Adrenal gland (tissue), 12 donors: Measurements from ENCODE around the gene TM2D1. TPM values are rescaled to one million over a fixed set of nuclear protein-coding genes. Genes with fewer than 3 reads are reported as not detected.
"Not testable (repeated sequence)": the region's sequence is repeated elsewhere in the genome, so short reads cannot be mapped to it uniquely, and the experiment has no call there.

ENCODE experiments used
- DNase-seq, 7 donors: peaks; one replicate each; pipeline ENCODE4 v3.0.0-alpha.2; 2019 to 2020
- H3K27ac ChIP-seq, 5 donors: fragments of 200-600 bp; sonication (generic) in 4 of 5; 1 replicate in 3 of 5; 2 replicates in 2 of 5; pipeline versions ENCODE4 v1.5.1 to v1.8.0; 2016 to 2020; ENCODE audit warnings: mild to moderate bottlenecking in 1 of 5
- H3K27me3 ChIP-seq: fragments of 200-600 bp; 2 replicates; pipeline ENCODE4 v1.8.0; 2021
- H3K36me3 ChIP-seq, 2 donors: fragments of 200-600 bp; replicated peaks in 1 of 2; 1 replicate in 1 of 2; 2 replicates in 1 of 2; pipeline versions ENCODE4 v1.5.1 to v1.8.0; 2018 to 2022
- H3K4me1 ChIP-seq, 2 donors: fragments of 200-600 bp; replicated peaks in 1 of 2; 1 replicate in 1 of 2; 2 replicates in 1 of 2; pipeline versions ENCODE4 v1.5.1 to v1.8.0; 2018 to 2021
- H3K4me3 ChIP-seq, 4 donors: fragments of 200-600 bp; sonication (generic) in 3 of 4; one replicate each; pipeline ENCODE4 v1.5.1; 2016 to 2018
- H3K9me3 ChIP-seq, 3 donors: fragments of 200-600 bp; sonication (generic) in 1 of 3; replicated peaks in 1 of 3; 1 replicate in 2 of 3; 2 replicates in 1 of 3; pipeline versions ENCODE4 v1.5.1 to v1.8.0; 2016 to 2021
- POLR2A ChIP-seq, 2 donors: fragments of 450-650 bp; IDR thresholded peaks; one replicate each; pipeline ENCODE4 v1.6.1; 2017; ENCODE audit warnings: antibody characterized with exemption in 2 of 2, mild to moderate bottlenecking in 2 of 2, moderate library complexity in 1 of 2
- WGBS, 4 donors: extraction: QIAGEN DNeasy Blood & Tissue Kit in 2 of 4; methylation state at CpG; one replicate each; pipeline versions ENCODE4 v1.1.5 to v1.1.7; 2013 to 2017; 5-methylcytosine and 5-hydroxymethylcytosine counted together
- intact Hi-C, 2 donors: fragments of 100-400 bp; cut with DNase I; formaldehyde crosslinking; loops; one replicate each; pipeline versions ENCODE4 v1.14.1 to v1.15.0; 2022 to 2023
- polyA plus RNA-seq, 3 donors: library from polyadenylated mRNA; stranded (reverse); fragments of 200-250 nt in 2 of 3; fragments of 350-450 nt in 1 of 3; fragmentation: Illumina TruSeq in 1 of 3; extraction: RNeasy Lipid Tissue Mini Kit (QIAGEN cat#74804) in 1 of 3; gene quantifications; one replicate each; pipeline ENCODE4 v1.2.3, GENCODE V29; 2013 to 2014
- total RNA-seq, 9 donors: library from RNA; depleted of rRNA in 4 of 9; stranded (reverse); fragments of >200 nt in 4 of 9; fragments of 120-200 nt in 1 of 9; fragmentation: NEBNext Ultra II Directional in 1 of 9; extraction: Animal tissue kit (Norgen Biotek cat#: 25700) in 1 of 9; gene quantifications; one replicate each; pipeline versions ENCODE4 v1.1.0 to v1.2.4, GENCODE V29; 2013 to 2023
- TF ChIP-seq, protein P1 (sequence below), 6 experiments: fragments of 450-650 bp in 4 of 6; fragments of 200-600 bp in 2 of 6; sonication (generic) in 1 of 6; IDR thresholded peaks; 1 replicate in 5 of 6; 2 replicates in 1 of 6; pipeline versions ENCODE4 v1.5.1 to v1.8.0; 2016 to 2021; ENCODE audit warnings: antibody characterized with exemption in 6 of 6, mild to moderate bottlenecking in 2 of 6, moderate library complexity in 1 of 6
- donor health status: healthy with polysubstance abuse.
- donor health status: Bipolar disorder and iron deficiency.
- donor health status: DM: yes; HTN: yes; CAD: no.
- donor health status: DM: no; HTN: no; CAD: no.
- donor health status: DM: no; HTN: no; CAD: no.
- donor health status: DM: yes; HTN: yes; CAD: no.

The TM2D1 gene
- total and polyA plus RNA-seq, 12 donors: 8.6 to 96.6 (median 54.6) TPM

DNA sequence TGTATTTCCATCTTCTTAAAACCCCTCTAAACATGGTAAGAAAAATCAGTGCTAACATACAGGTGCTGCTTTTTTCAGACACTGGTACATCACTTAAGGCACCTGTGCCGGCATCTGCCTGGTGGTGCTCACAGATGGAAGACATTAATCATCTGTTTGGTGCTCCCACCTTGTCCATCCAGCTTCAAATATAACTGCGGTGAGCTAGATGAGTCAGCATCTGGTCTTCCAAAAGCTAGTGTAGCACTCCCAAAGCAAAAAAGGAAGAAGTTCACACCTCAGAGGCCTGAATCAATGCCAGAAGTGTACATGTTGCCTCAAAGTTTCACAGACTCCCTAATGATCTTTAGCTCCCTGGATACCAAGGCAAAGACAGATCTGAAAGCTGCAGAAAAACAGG is 44.4 kb downstream of the TM2D1 start:
- H3K36me3 ChIP-seq: peaks cover 0 to 11% of the 10 kb centered on the region in 2 donors

DNA sequence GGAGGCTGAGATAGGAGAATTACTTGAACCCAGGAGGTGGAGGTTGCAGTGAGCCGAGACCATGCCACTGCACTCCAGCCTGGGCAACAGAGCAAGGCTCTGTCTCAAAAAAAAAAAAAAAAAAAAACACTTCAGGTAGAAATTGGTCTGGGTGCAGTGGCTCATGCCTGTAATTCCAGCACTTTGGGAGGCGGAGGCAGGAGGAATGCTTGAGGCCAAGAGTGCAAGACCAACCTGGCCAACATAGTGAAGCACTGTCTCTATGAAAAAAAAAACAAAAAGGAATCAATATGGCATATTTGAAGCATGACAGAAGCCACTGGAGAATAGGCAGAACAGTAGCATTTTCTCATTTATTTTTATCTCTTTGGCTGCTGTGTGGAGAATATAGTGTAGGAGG is 48.1 kb downstream of the TM2D1 start:
- H3K4me1 ChIP-seq, H3K4me3 ChIP-seq, H3K27me3 ChIP-seq, intact Hi-C loops, H3K9me3 ChIP-seq, DNase-seq, H3K27ac ChIP-seq: not testable (repeated sequence)
- H3K36me3 ChIP-seq: peaks cover 0 to 11% of the 10 kb centered on the region in 2 donors
- 95 to 100% (median 99%) methylated on average over 2 of the region's 2 CpGs for WGBS, 4 donors

More for the DNA sequence above, 44.4 kb downstream of the TM2D1 start:
- WGBS, 4 donors: 76 to 93% (median 85%) methylated on average over 2 of the region's 2 CpGs
- Histone ChIP-seq H3K27me3 (no peaks in the 10 kb centered on the region), H3K9me3 (no peaks in the 10 kb centered on the region), H3K4me1 (no peaks in the 10 kb centered on the region), H3K4me3 (no peak overlapping the region), H3K27ac (no peak overlapping the region)
- intact Hi-C loops: no loop called here
- TF ChIP-seq, protein P1, sequence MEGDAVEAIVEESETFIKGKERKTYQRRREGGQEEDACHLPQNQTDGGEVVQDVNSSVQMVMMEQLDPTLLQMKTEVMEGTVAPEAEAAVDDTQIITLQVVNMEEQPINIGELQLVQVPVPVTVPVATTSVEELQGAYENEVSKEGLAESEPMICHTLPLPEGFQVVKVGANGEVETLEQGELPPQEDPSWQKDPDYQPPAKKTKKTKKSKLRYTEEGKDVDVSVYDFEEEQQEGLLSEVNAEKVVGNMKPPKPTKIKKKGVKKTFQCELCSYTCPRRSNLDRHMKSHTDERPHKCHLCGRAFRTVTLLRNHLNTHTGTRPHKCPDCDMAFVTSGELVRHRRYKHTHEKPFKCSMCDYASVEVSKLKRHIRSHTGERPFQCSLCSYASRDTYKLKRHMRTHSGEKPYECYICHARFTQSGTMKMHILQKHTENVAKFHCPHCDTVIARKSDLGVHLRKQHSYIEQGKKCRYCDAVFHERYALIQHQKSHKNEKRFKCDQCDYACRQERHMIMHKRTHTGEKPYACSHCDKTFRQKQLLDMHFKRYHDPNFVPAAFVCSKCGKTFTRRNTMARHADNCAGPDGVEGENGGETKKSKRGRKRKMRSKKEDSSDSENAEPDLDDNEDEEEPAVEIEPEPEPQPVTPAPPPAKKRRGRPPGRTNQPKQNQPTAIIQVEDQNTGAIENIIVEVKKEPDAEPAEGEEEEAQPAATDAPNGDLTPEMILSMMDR (IDR thresholded peaks at IDR 0.05): no peak
- no peak for TF ChIP-seq POLR2A (IDR thresholded peaks at IDR 0.05)
- DNase-seq: no peak

DNA sequence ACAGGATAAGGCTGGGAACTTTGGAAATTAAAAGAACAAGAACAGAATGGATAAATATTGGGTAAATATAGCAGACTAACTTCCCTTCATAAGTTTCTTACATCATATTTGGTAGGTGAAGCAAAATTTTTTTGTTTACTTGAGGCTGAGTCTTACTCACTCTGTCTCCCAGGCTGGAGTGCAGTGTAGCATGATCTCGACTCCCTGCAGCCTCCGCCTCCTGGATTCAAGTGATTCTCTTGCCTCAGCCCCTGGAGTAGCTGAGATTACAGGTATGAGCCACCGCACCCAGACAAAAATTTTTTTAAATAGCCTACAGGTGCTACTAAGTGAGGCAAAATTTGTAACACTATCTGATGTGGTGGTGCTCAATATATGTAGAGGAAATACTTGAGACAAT is 50.7 kb downstream of the TM2D1 start:
- intact Hi-C loops: no loop called here
- Histone ChIP-seq H3K36me3 (no peaks in the 10 kb centered on the region), H3K4me1 (peaks cover 0 to 3% of the 10 kb centered on the region in 2 donors), H3K27me3 (no peaks in the 10 kb centered on the region), H3K27ac (no peak overlapping the region), H3K9me3 (no peaks in the 10 kb centered on the region), H3K4me3 (no peak overlapping the region)
- no peak for DNase-seq
- 86 to 94% (median 90%) methylated on average over 3 of the region's 3 CpGs for WGBS, 4 donors
- TF ChIP-seq, protein P1 (IDR thresholded peaks at IDR 0.05): no peak
- TF ChIP-seq POLR2A (IDR thresholded peaks at IDR 0.05): no peak

DNA sequence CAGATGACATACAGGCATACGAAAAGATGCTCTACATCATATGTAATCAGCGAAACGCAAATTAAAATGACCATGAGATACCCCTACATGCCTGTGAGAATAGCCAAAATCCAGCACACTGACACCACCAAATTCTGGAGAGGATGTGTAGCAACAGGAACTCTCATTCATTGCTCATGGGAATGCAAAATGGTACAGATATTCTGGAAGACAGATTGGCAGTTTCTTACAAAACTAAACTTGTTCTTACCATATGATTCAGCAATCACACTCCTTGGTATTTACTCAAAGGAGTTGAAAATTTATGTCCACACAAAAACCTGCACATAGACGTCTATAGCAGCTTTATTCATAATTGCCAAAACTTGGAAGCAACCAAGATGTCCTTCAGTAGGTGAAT is 52.6 kb downstream of the TM2D1 start:
- Histone ChIP-seq H3K4me1 (peaks cover 0 to 3% of the 10 kb centered on the region in 2 donors), H3K4me3 (no peak overlapping the region), H3K36me3 (no peaks in the 10 kb centered on the region), H3K27me3 (no peaks in the 10 kb centered on the region), H3K27ac (no peak overlapping the region), H3K9me3 (no peaks in the 10 kb centered on the region)
- no peak for TF ChIP-seq POLR2A (IDR thresholded peaks at IDR 0.05)
- TF ChIP-seq, protein P1 (IDR thresholded peaks at IDR 0.05): no peak
- intact Hi-C loops: no loop called here
- DNase-seq: no peak
- 85 to 91% (median 87%) methylated on average over 4 of the region's 4 CpGs for WGBS, 4 donors

DNA sequence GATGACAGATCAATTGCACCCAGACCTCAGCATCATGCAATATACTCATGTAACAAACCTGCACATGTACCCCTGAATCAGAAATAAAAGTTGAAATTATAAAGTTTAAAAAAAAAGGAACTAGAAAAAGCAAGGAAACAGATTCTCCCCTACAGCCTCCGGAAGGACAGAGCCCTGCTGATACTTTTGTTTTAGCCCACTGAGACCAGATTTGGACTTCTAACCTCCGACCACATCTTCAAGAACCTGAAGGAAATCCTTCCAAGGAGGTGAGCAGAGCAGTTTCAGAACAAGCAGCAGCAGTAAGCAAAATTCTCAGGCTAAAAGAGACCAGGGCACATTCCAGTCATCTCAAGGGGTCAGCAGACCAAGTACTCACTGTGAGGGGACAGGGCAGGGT is 54.5 kb downstream of the TM2D1 start:
- WGBS, 4 donors: 74 to 86% (median 85%) methylated on average over 2 of the region's 2 CpGs
- DNase-seq: no peak
- no peak for TF ChIP-seq POLR2A (IDR thresholded peaks at IDR 0.05)
- TF ChIP-seq, protein P1 (IDR thresholded peaks at IDR 0.05): no peak

More for the DNA sequence above, 54.5 kb downstream of the TM2D1 start:
- no peaks in the 10 kb centered on the region for H3K27me3 ChIP-seq
- no peaks in the 10 kb centered on the region for H3K36me3 ChIP-seq
- H3K4me3 ChIP-seq: no peak overlapping the region
- no peaks in the 10 kb centered on the region for H3K9me3 ChIP-seq
- intact Hi-C loops: no loop called here
- H3K4me1 ChIP-seq: peaks cover 0 to 3% of the 10 kb centered on the region in 2 donors
- H3K27ac ChIP-seq: no peak overlapping the region
